Activated CD4-positive, alpha-beta memory T cell treated with anti-CD3 and anti-CD28 coated beads, Interleukin-2, amount 10 ng/mL, durations not matched to agents 7 days and 5 days (primary cell): ENCODE data around the gene EIF5A. TPM values are rescaled to one million over a fixed set of nuclear protein-coding genes. Genes with fewer than 3 reads are reported as not detected.

ENCODE experiments used
- CTCF ChIA-PET: fragments of 350-600 bp; sonication (Branson Sonifier 250); formaldehyde crosslinking; loops from one replicate; lab custom pipeline; 2021; ENCODE audit warnings: antibody characterized with exemption, inconsistent platforms; lab: Charles Lee
- POLR2A ChIA-PET: fragments of 350-600 bp; sonication (Branson Sonifier 250); formaldehyde crosslinking; loops from one replicate; lab custom pipeline; 2021; ENCODE audit warnings: antibody characterized with exemption; lab: Charles Lee
- DNase-seq: peaks from one replicate; pipeline ENCODE4 v3.0.0-alpha.2; 2020
- H3K27ac Mint-ChIP-seq: one replicate; pipeline ENCODE4 v1.8.0; 2021; ENCODE audit warnings: mild to moderate bottlenecking, mixed read lengths
- H3K27me3 Mint-ChIP-seq: one replicate; pipeline ENCODE4 v1.8.0; 2021; ENCODE audit warnings: mixed read lengths
- H3K36me3 Mint-ChIP-seq: one replicate; pipeline ENCODE4 v1.8.0; 2021; ENCODE audit warnings: low read depth, mixed read lengths
- H3K4me1 Mint-ChIP-seq: one replicate; pipeline ENCODE4 v1.8.0; 2021; ENCODE audit warnings: mixed read lengths
- H3K4me3 Mint-ChIP-seq: one replicate; pipeline ENCODE4 v1.8.0; 2021; ENCODE audit warnings: mild to moderate bottlenecking, mixed read lengths
- H3K9me3 Mint-ChIP-seq: one replicate; pipeline ENCODE4 v1.8.0; 2021; ENCODE audit warnings: mixed read lengths
- total RNA-seq, 2 experiments: library from RNA; stranded (reverse); gene quantifications; one replicate each; pipeline ENCODE4 v1.2.3, GENCODE V29; 2021

EIF5A gene
- total RNA-seq, 2 experiments from 2014 or later = 419 to 420 TPM

GRCh38 chr17:7308625-7309433 is 1.4 kb downstream of the EIF5A start:
- Mint-ChIP-seq H3K36me3 (peaks cover 54% of the 10 kb centered on the region), H3K27me3 (no peaks in the 10 kb centered on the region), H3K9me3 (no peaks in the 10 kb centered on the region), H3K27ac (peak overlapping the region; percentile 94), H3K4me1 (peaks cover 57% of the 10 kb centered on the region), H3K4me3 (peak overlapping the region; percentile 82)
- peak; percentile 84 for DNase-seq
- POLR2A ChIA-PET = interaction anchor here (0.6 to 11.2 kb wide), 18 partner anchors 9 to 378 kb away, joined by 3 to 109 read pairs (median 4); partner anchors contain the start of genes ACAP1, CTDNEP1, GABARAP and MPDU1
- CTCF ChIA-PET = no interaction called here

GRCh38 chr17:7309628-7310027 is 2.2 kb downstream of the EIF5A start:
- no peaks in the 10 kb centered on the region for H3K27me3 Mint-ChIP-seq
- H3K9me3 Mint-ChIP-seq = no peaks in the 10 kb centered on the region
- peak overlapping the region; percentile 82 for H3K4me3 Mint-ChIP-seq
- no peak for DNase-seq
- peak overlapping the region; percentile 94 for H3K27ac Mint-ChIP-seq
- CTCF ChIA-PET = no interaction called here
- peaks cover 62% of the 10 kb centered on the region for H3K36me3 Mint-ChIP-seq
- POLR2A ChIA-PET = interaction anchor here (0.6 to 11.2 kb wide), 11 partner anchors 11 to 378 kb away, joined by 3 to 109 read pairs (median 4); partner anchors contain the start of genes ACAP1, CTDNEP1, GABARAP and NEURL4
- H3K4me1 Mint-ChIP-seq = peaks cover 65% of the 10 kb centered on the region

- H3K4me3 Mint-ChIP-seq = no peak overlapping the region
- peaks cover 73% of the 10 kb centered on the region for H3K4me1 Mint-ChIP-seq
- no peaks in the 10 kb centered on the region for H3K9me3 Mint-ChIP-seq
- ChIA-PET CTCF (no interaction called here), POLR2A (interaction anchor here (4.7 to 11.2 kb wide), 2 partner anchors 19 to 24 kb away, joined by 27 to 109 read pairs; partner anchors contain the start of genes ACAP1 and NEURL4)
- no peak for DNase-seq
- peak overlapping the region; percentile 45 for H3K27ac Mint-ChIP-seq
- H3K27me3 Mint-ChIP-seq = no peaks in the 10 kb centered on the region
- H3K36me3 Mint-ChIP-seq = peaks cover 64% of the 10 kb centered on the region
These were observed 3.8 kb downstream of the EIF5A start for GRCh38 chr17:7311110-7311705.

DNA sequence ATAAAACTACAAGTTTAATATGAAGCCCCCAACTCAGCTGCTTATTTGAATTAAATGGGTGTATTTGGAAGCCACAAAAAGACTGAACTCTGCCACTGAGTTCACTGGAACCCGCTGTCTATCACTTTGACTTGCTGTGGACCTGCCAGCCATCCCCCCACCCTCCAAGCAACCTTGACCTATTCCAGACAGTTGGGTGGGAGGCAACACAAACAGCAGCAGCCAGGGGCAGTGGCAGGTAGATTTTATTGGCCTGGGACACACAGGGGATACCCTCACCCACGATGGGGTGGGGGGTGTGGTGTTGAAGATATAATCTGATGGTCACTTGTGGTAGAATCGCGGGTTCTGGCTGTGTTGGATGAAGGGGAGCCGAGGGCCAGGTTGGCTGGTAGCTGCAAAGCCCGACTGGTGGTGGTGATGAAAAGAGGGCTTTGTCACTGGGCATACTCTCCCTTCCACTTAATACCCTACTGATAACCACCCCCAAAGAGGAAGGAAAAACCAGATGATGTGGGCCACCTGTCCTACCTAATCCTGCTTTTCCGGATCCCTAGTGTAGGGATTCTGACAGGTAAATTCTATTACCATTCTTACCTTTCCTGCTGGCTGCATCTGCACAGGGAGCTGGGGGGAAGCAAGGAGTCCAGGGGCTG is 5.1 kb downstream of the EIF5A start:
- Mint-ChIP-seq H3K27ac (peak overlapping the region; percentile 79), H3K27me3 (no peaks in the 10 kb centered on the region), H3K4me3 (peak overlapping the region; percentile 30), H3K4me1 (peaks cover 70% of the 10 kb centered on the region), H3K9me3 (no peaks in the 10 kb centered on the region), H3K36me3 (peaks cover 64% of the 10 kb centered on the region)
- DNase-seq = no peak
- ChIA-PET CTCF (interaction anchor here (0.7 to 6.0 kb wide), 6 partner anchors 9 to 24 kb away, joined by 3 to 39 read pairs (median 4); partner anchors contain the start of genes ACAP1 and NEURL4), POLR2A (interaction anchor here (1.2 to 11.2 kb wide), 8 partner anchors 17 to 374 kb away, joined by 4 to 109 read pairs (median 18); partner anchors contain the start of genes ACAP1, GABARAP, KCTD11 and NEURL4)

- Mint-ChIP-seq H3K4me3 (peak overlapping the region; percentile 80), H3K9me3 (no peaks in the 10 kb centered on the region), H3K36me3 (peaks cover 68% of the 10 kb centered on the region), H3K4me1 (peaks cover 70% of the 10 kb centered on the region), H3K27ac (peak overlapping the region; percentile 79), H3K27me3 (no peaks in the 10 kb centered on the region)
- ChIA-PET POLR2A (interaction anchor here (1.0 to 11.2 kb wide), 10 partner anchors 13 to 374 kb away, joined by 3 to 109 read pairs (median 8); partner anchors contain the start of genes ACAP1, GABARAP, KCTD11 and NEURL4), CTCF (interaction anchor here (0.7 to 6.0 kb wide), 8 partner anchors 8 to 267 kb away, joined by 3 to 39 read pairs (median 4); partner anchors contain the start of genes ACAP1 and NEURL4)
- DNase-seq = no peak
These were observed 5.9 kb downstream of the EIF5A start for GRCh38 chr17:7313088-7313889.

DNA sequence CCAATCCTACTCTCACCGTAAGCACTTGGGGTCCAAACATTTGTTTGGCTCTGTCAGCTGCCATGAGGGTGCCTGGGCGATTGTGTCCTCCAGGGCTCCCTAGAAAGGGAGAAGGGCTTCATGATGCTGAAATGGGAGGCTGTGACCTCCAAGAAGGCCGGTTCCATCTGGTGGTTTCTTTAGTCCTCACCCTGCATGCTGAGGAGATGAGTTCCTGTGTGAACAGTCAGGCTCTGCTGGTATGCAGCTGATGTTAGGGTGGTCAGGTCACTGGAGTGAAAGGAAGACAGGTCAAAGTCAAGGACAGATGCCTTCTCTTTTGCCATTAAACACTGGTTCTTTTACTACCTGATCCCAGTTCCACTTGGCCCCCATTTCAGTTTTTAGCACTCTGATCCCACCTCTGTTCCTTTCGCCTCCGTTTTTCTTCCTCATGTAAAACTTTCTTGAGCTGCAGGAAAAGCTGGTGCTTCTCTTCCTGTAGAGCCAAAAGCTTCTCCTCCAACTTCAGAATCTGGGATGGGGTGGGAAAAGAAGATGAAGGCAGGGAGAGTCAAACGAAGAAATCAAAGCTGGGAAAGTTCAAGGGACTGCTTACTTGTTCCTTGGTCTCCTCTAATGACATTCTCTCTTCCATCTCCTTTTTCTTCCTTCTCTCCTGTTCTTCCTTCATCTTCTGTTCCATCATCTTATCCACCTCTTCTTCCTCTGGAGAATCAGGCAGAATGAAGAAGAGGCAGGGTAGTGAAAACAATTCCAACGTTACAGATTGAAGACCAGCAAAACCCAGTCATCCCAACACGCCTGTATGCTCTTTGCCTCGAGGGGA is 6.7 kb downstream of the EIF5A start:
- peak overlapping the region; percentile 79 for H3K27ac Mint-ChIP-seq
- no peaks in the 10 kb centered on the region for H3K9me3 Mint-ChIP-seq
- peaks cover 65% of the 10 kb centered on the region for H3K36me3 Mint-ChIP-seq
- no peak for DNase-seq
- ChIA-PET CTCF (interaction anchor here (0.7 to 6.0 kb wide), 8 partner anchors 8 to 268 kb away, joined by 3 to 39 read pairs (median 4); partner anchors contain the start of genes ACAP1, NEURL4 and TMEM95), POLR2A (interaction anchor here (0.6 to 11.2 kb wide), 16 partner anchors 8 to 373 kb away, joined by 3 to 109 read pairs (median 4); partner anchors contain the start of genes ACAP1, GABARAP, KCTD11 and NEURL4)
- peak overlapping the region; percentile 80 for H3K4me3 Mint-ChIP-seq
- no peaks in the 10 kb centered on the region for H3K27me3 Mint-ChIP-seq
- peaks cover 66% of the 10 kb centered on the region for H3K4me1 Mint-ChIP-seq

GRCh38 chr17:7314719-7315569 is 7.5 kb downstream of the EIF5A start, which contains the start of gene GPS2:
Gene GPS2 (minus strand): TSS chr17:7315360. CDS start chr17:7315052, 308 bp downstream.
- H3K9me3 Mint-ChIP-seq = no peaks in the 10 kb centered on the region
- peaks cover 58% of the 10 kb centered on the region for H3K4me1 Mint-ChIP-seq
- H3K4me3 Mint-ChIP-seq = peak within 1 kb of the TSS; percentile 93
- DNase-seq = peak; percentile 95
- POLR2A ChIA-PET = interaction anchor here (0.6 to 11.2 kb wide), 16 partner anchors 9 to 372 kb away, joined by 3 to 109 read pairs (median 4); partner anchors contain the start of genes ACAP1, CTDNEP1, ELP5 and KCTD11
- peak within 1 kb of the TSS; percentile 91 for H3K27ac Mint-ChIP-seq
- no peaks in the 10 kb centered on the region for H3K27me3 Mint-ChIP-seq
- CTCF ChIA-PET = interaction anchor here (0.7 to 6.0 kb wide), 6 partner anchors 10 to 40 kb away, joined by 3 to 39 read pairs (median 4); partner anchors contain the start of genes ACAP1, NEURL4 and TMEM95
- H3K36me3 Mint-ChIP-seq = peaks cover 56% of the 10 kb centered on the region

DNA sequence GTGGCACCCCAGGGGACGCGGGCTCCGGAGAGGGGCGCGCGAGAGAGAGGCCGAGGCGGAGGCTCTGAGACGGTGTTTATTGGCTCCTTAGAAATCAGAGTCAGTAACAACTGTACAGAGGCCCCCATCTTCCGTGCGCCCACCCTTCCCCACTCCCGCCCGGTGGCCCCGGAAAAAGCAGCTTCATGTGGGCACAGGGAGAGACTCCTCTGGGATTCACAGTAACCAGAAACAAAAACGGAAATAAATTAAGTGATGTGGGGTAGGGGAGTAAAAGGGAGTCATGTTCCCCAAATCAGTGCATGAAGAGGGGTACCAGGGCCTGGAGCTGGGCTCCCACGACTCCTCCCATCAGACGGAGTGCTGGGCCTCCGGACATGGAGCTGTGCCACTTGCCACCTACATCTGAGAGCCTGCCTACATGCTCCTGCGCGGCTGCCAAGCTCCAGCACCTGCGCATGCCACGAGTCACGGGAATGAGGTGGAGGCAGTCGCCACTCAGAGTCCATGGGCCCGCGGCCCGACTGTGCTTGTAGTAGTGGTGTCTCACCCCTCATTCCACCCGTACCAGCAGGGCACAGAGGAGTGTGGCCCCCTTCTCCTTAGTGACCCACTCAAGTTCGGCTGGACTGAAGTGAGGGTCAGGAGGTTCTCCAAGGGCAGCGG is 8.3 kb downstream of the EIF5A start:
- H3K36me3 Mint-ChIP-seq = peaks cover 49% of the 10 kb centered on the region
- no peaks in the 10 kb centered on the region for H3K9me3 Mint-ChIP-seq
- DNase-seq = no peak
- ChIA-PET POLR2A (interaction anchor here (0.7 to 11.2 kb wide), 10 partner anchors 8 to 268 kb away, joined by 3 to 109 read pairs (median 4); partner anchors contain the start of genes ACAP1, CTDNEP1, ELP5 and KCTD11), CTCF (interaction anchor here (1.2 to 6.0 kb wide), 5 partner anchors 9 to 36 kb away, joined by 3 to 39 read pairs (median 4); partner anchors contain the start of genes ACAP1 and NEURL4)
- peak overlapping the region; percentile 93 for H3K4me3 Mint-ChIP-seq
- H3K27me3 Mint-ChIP-seq = no peaks in the 10 kb centered on the region
- peaks cover 50% of the 10 kb centered on the region for H3K4me1 Mint-ChIP-seq
- H3K27ac Mint-ChIP-seq = peak overlapping the region; percentile 91

DNA sequence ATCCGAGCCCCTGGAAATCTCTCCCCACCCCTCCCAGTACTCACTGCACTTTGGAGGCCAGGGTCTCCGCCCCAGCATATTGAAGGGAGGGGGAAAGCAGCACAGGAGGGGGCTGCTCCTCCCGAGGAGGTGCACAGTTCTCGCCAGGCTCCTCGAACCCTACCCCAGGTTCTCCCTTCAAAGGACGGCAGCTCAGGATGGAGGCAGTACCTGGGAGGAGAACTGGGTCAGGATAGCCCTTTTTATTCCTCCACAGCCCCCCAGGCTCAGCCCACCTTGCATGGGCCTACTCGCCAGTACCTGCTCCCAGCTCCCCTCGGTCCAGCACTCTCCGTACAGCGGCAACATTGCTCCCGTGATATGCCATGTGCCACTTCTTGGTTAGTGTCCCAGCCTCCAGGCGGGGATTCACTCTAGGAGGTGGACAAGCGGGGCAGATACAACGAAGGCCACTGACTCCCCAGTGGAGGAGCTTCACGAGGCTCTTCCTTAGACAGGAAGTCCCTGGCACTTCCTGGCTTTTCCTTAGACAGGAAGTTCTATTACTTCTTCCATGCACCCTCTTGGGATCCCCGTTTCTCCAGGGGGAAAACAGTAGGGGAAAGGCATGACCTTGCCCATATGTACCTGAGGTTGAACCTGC is 9.9 kb downstream of the EIF5A start:
- ChIA-PET CTCF (interaction anchor here (6.0 kb wide), 1 partner anchor 11 kb away, joined by 39 read pairs; the partner anchor contains the start of gene NEURL4), POLR2A (interaction anchor here (1.5 to 11.2 kb wide), 4 partner anchors 9 to 370 kb away, joined by 4 to 109 read pairs (median 8); partner anchors contain the start of genes ACAP1, NEURL4 and TP53)
- Mint-ChIP-seq H3K4me3 (peak overlapping the region; percentile 35), H3K4me1 (peaks cover 37% of the 10 kb centered on the region), H3K9me3 (no peaks in the 10 kb centered on the region), H3K27ac (no peak overlapping the region), H3K36me3 (peaks cover 51% of the 10 kb centered on the region), H3K27me3 (no peaks in the 10 kb centered on the region)
- no peak for DNase-seq
